ENCODE measurements around the gene HBS1L.

DNA sequence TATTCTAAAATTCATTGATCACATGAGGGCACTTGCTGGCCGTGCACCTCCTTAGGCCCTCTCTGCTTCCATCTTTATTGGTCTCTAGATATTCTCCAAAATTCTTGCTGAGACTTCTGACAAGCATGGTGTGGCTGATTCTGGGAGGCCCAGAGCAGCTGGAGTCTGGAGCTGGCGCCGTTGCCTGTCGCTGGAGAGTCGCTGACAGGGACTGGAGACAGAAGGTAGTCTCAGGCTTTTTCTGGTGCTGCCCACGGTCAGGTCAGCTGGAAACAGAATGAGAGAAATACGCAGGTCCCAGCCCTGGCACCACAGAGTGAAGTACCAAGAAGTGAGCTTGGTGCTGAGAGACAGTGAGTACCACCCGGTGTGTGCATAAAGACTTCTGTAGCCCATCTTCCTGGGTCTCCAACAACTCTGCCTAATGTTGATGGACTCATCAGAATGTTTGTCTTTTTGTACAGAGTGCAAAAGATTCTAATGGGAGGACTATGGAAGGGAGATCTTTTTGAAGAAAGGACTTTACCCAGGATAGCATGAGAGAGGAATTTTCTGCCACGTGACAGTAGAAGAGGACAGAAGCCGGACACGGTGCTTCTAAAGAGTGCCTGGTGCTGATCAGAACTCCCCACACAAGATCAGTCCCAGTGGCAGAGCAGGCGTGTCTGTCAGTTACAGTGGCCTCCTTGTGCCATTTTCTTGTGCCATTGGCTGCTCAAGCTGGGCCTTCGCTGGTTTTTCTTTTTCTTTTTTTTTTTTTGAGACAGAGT lies 102.9 kb downstream of the HBS1L start:
- TF ChIP-seq SUZ12 (IDR thresholded peaks at IDR 0.05; ENCODE audit: extremely low read depth, insufficient read depth, insufficient read length) (no peak), YY1 (IDR thresholded peaks at IDR 0.05; ENCODE audit: insufficient read depth, insufficient read length) (no peak)
